Upper lobe of left lung (tissue), 6 donors: ENCODE data around the gene CSGALNACT2. TPM values are rescaled to one million over a fixed set of nuclear protein-coding genes. Genes with fewer than 3 reads are reported as not detected.

Experiments used
- ATAC-seq, 2 donors: fragments of 200-7000 bp; cut with Tn5 transposase; one replicate each; pipeline ENCODE4 v1.9.1; 2022; ENCODE audit warnings: mild to moderate bottlenecking in 2 of 2, moderate library complexity in 2 of 2; ENCODE audit not compliant: low FRiP score in 2 of 2
- DNase-seq, 2 donors: peaks; one replicate each; pipeline ENCODE4 v3.0.0-alpha.2; 2019 to 2020
- H3K27ac ChIP-seq, 4 donors: fragments of 200-600 bp; sonication (generic); one replicate each; pipeline ENCODE4 v1.5.1; 2016 to 2019
- H3K27me3 ChIP-seq, 4 donors: fragments of 200-600 bp; sonication (generic); one replicate each; pipeline ENCODE4 v1.5.1; 2017 to 2019
- H3K36me3 ChIP-seq, 4 donors: fragments of 200-600 bp; sonication (generic); one replicate each; pipeline ENCODE4 v1.5.1; 2016 to 2019
- H3K4me1 ChIP-seq, 4 donors: fragments of 200-600 bp; sonication (generic); one replicate each; pipeline ENCODE4 v1.5.1; 2018 to 2019
- H3K4me3 ChIP-seq, 4 donors: fragments of 200-600 bp; sonication (generic); one replicate each; pipeline ENCODE4 v1.5.1; 2017 to 2019; ENCODE audit warnings: mild to moderate bottlenecking in 2 of 4, moderate library complexity in 1 of 4
- H3K9me3 ChIP-seq, 4 donors: fragments of 200-600 bp; sonication (generic); one replicate each; pipeline ENCODE4 v1.5.1; 2018 to 2019
- CTCF ChIP-seq, 6 experiments: fragments of 450-650 bp in 4 of 6; fragments of 200-600 bp in 2 of 6; sonication (generic) in 2 of 6; IDR thresholded peaks; one replicate each; pipeline ENCODE4 v1.5.1; 2016 to 2019; ENCODE audit warnings: antibody characterized with exemption in 6 of 6
- EP300 ChIP-seq, 4 donors: sonication (generic); formaldehyde crosslinking; IDR thresholded peaks; one replicate each; pipeline ENCODE4 v1.5.1; 2017; ENCODE audit warnings: antibody characterized with exemption in 4 of 4, control low read depth in 2 of 4
- POLR2A ChIP-seq, 4 donors: fragments of 450-650 bp; IDR thresholded peaks; one replicate each; pipeline ENCODE4 v1.5.1; 2016 to 2017; ENCODE audit warnings: antibody characterized with exemption in 4 of 4, mild to moderate bottlenecking in 2 of 4
- POLR2AphosphoS5 ChIP-seq, 2 donors: sonication (generic); formaldehyde crosslinking; IDR thresholded peaks; one replicate each; pipeline ENCODE4 v1.5.1; 2017; ENCODE audit warnings: antibody characterized with exemption in 2 of 2
- WGBS, 2 donors: methylation state at CpG; one replicate each; pipeline ENCODE4 v1.1.5; 2017 to 2018; 5-methylcytosine and 5-hydroxymethylcytosine counted together
- total RNA-seq, 6 donors: library from RNA; depleted of rRNA in 4 of 6; stranded (reverse); fragments of >200 nt in 4 of 6; gene quantifications; one replicate each; pipeline versions ENCODE4 v1.1.0 to v1.2.1, GENCODE V29; 2016 to 2021
- donor health status: DM: no; HTN: no; CAD: no; lungs with moderate emphysema.
- donor health status: DM: no; HTN: yes; CAD: no; lungs with severe emphysema.

CSGALNACT2 gene
- total RNA-seq, 6 donors from 2014 or later, result 30.5 to 47.1 (median 35.1) TPM

GRCh38 chr10:43111921-43112607 is 26.2 kb upstream of the CSGALNACT2 start:
- no peak overlapping the region for H3K27ac ChIP-seq
- no peaks in the 10 kb centered on the region for H3K4me1 ChIP-seq
- H3K4me3 ChIP-seq, result no peak overlapping the region
- no peaks in the 10 kb centered on the region for H3K27me3 ChIP-seq
- no peaks in the 10 kb centered on the region for H3K9me3 ChIP-seq
- 91% methylated on average over 9 to 17 of the region's 17 CpGs for WGBS, 2 donors
- TF ChIP-seq CTCF (IDR thresholded peaks at IDR 0.05), result no peak
- TF ChIP-seq EP300 (IDR thresholded peaks at IDR 0.05), result no peak
- TF ChIP-seq POLR2A (IDR thresholded peaks at IDR 0.05), result no peak
- no peak for TF ChIP-seq POLR2AphosphoS5 (IDR thresholded peaks at IDR 0.05)
- H3K36me3 ChIP-seq, result no peaks in the 10 kb centered on the region
- DNase-seq (peak in 1 of 2 donors; percentile 79), ATAC-seq (no peak)

DNA sequence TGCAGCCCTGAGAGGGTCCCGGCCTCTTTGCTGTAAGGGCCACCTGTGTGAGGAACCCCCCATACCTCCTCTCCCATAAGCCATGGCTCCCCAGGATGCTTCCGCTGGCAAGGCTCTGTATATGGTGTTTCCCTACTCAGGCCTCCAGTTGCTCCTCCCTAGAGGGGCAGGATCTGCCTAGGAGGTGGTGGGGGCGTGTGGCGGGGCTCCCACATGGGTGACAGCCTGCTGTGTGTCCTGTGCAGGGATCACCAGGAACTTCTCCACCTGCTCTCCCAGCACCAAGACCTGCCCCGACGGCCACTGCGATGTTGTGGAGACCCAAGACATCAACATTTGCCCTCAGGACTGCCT is 25.7 kb upstream of the CSGALNACT2 start:
- no peaks in the 10 kb centered on the region for H3K9me3 ChIP-seq
- DNase-seq (no peak), ATAC-seq (no peak)
- TF ChIP-seq CTCF (IDR thresholded peaks at IDR 0.05) (no peak), EP300 (IDR thresholded peaks at IDR 0.05) (no peak), POLR2AphosphoS5 (IDR thresholded peaks at IDR 0.05) (no peak), POLR2A (IDR thresholded peaks at IDR 0.05) (no peak)
- no peak overlapping the region for H3K27ac ChIP-seq
- H3K27me3 ChIP-seq, result no peaks in the 10 kb centered on the region
- no peak overlapping the region for H3K4me3 ChIP-seq
- H3K4me1 ChIP-seq, result no peaks in the 10 kb centered on the region
- H3K36me3 ChIP-seq, result no peaks in the 10 kb centered on the region
- 91 to 100% methylated on average over 3 to 7 of the region's 7 CpGs for WGBS, 2 donors

- ATAC-seq (no peak), DNase-seq (peak in 1 of 2 donors; percentile 70)
- H3K27ac ChIP-seq, result no peak overlapping the region
- H3K4me3 ChIP-seq, result no peak overlapping the region
- TF ChIP-seq POLR2AphosphoS5 (IDR thresholded peaks at IDR 0.05), result no peak
- TF ChIP-seq EP300 (IDR thresholded peaks at IDR 0.05), result no peak
- no peak for TF ChIP-seq CTCF (IDR thresholded peaks at IDR 0.05)
- TF ChIP-seq POLR2A (IDR thresholded peaks at IDR 0.05), result no peak
- H3K27me3 ChIP-seq, result no peaks in the 10 kb centered on the region
- no peaks in the 10 kb centered on the region for H3K9me3 ChIP-seq
- no peaks in the 10 kb centered on the region for H3K4me1 ChIP-seq
- 83 to 84% methylated on average over 13 to 14 of the region's 16 CpGs for WGBS, 2 donors
- H3K36me3 ChIP-seq, result no peaks in the 10 kb centered on the region
Measured at GRCh38 chr10:43113201-43114087, 24.8 kb upstream of the CSGALNACT2 start.

DNA sequence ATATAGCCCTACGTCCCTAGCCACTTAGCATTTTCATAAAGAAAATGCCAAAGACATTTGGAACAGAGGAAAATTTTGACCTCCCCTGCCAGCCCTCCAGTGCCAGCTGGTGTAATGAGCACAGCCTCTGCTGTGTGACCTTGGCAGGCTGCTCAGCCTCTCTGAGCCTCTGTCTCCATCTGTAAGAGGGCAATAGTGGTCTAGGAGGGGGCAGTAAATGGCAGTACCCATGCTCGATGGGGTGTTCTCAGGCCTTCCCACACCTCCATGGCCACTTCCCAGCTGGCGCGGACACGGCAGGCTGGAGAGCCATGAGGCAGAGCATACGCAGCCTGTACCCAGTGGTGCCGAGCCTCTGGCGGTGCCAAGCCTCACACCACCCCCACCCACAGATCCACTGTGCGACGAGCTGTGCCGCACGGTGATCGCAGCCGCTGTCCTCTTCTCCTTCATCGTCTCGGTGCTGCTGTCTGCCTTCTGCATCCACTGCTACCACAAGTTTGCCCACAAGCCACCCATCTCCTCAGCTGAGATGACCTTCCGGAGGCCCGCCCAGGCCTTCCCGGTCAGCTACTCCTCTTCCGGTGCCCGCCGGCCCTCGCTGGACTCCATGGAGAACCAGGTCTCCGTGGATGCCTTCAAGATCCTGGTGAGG is 24.0 kb upstream of the CSGALNACT2 start:
- H3K27ac ChIP-seq, result no peak overlapping the region
- DNase-seq (peak in 1 of 2 donors; percentile 75), ATAC-seq (no peak)
- 89 to 95% methylated on average over 22 of the region's 24 CpGs for WGBS, 2 donors
- H3K4me1 ChIP-seq, result no peaks in the 10 kb centered on the region
- H3K27me3 ChIP-seq, result no peaks in the 10 kb centered on the region
- H3K36me3 ChIP-seq, result no peaks in the 10 kb centered on the region
- H3K9me3 ChIP-seq, result no peaks in the 10 kb centered on the region
- no peak overlapping the region for H3K4me3 ChIP-seq
- TF ChIP-seq POLR2AphosphoS5 (IDR thresholded peaks at IDR 0.05) (no peak), POLR2A (IDR thresholded peaks at IDR 0.05) (no peak), EP300 (IDR thresholded peaks at IDR 0.05) (no peak), CTCF (IDR thresholded peaks at IDR 0.05) (no peak)
